Activated CD8-positive, alpha-beta memory T cell treated with anti-CD3 and anti-CD28 coated beads, Interleukin-2, amount 50 U/mL, for 1 hour (primary cell): ENCODE measurements around the gene FAM107A.
"Not testable (repeated sequence)": the region's sequence is repeated elsewhere in the genome, so short reads cannot be mapped to it uniquely, and the experiment has no call there.

Experiments used
- DNase-seq: peaks from one replicate; pipeline ENCODE4 v3.0.0-alpha.2; 2020; ENCODE audit errors: extremely low read depth

FAM107A gene

DNA sequence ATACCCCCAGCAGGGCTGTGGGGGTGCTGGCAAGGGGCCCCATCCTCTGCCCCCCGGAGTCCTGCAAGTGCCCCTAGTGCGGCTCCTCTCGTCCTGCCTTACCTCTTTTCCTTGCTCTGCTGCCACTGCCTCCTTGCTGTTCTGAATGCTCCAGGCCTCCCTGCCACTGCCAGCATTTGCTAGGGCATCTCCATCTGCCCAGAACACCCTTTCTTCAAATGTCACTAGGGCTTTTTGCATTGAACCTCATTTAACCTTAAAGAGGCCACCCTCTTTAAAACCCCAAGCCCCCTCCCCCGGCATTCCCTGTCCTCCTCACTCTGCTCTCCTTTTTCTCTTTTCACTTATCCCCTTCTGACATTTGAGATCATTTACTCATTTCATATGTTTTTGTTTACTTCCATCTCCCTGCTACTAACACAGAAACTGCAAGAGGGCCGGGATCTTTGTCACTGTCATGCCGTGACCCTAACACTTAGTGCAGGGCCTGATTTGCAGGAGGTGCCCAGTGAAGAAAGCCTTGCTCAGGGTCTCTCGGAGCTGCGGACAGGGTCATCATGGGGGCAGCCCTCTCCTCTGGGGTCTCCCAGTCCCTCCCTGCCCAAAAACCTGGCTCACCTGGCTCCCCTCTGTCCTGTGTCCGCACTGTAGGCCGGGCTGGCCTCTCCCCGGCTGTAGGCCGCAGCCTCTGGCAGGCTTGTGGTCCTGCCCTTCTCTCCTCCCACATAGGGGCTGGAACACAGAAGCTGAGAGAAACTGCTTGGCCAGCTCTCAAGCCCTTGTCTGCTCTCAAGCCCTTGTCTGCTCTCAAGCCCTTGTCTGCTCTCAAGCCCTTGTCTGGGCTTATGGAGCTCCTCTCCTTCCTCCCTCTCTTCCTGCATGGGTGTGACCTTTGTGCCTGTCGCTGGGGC lies 40.4 kb downstream of the FAM107A start, which contains the start of gene ACOX2:
TSS of gene ACOX2 (minus strand) at position 690 of the 911 bp plus-strand sequence. CDS start 2,084 bp downstream, outside the sequence.
- no peak for DNase-seq

DNA sequence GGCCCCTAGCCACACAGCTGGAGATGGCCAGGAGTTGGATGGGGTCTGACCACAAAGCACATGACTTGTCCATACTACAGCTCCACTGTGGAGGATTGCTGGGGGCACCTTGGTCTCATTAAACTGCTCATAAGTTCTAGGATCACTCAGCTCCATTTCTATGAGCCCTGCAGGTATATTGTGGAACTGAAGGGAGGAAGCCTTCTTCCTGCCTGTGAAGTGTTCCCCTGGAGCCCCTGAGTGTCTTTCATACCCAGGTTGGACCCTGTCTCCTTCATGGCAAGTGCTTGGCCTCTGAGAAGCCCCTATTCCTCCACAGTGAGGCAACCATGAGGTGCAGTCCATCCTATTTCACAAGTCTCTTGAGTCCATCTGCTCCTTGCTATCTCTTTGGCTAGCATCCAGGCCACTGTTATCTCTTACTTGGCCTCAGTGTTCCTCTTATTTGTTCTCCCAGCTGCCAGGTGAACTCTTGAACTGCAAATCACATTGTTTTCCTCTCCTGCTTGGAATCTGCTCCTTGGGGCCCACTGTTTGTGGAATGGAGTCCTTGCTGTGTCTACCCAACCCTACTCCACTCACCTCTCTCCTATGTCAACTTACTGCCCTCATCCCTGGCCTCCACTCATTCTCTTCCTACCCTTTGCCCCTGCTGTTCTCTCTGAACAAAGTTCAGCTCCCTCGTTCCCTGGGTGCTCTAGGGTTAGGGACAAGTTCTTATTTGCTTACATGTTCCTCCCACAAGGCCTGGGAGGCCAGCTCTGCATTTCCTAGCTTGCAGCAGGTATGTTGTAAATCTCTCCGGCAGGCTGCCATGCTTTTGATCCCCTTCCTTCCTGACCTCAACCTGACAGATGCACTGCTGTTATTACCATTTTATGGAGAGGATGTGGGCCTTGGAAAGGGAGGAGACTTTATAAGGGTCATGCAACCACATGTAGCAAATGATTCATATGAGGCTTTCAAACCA lies 41.4 kb downstream of the FAM107A start:
- no peak for DNase-seq

DNA sequence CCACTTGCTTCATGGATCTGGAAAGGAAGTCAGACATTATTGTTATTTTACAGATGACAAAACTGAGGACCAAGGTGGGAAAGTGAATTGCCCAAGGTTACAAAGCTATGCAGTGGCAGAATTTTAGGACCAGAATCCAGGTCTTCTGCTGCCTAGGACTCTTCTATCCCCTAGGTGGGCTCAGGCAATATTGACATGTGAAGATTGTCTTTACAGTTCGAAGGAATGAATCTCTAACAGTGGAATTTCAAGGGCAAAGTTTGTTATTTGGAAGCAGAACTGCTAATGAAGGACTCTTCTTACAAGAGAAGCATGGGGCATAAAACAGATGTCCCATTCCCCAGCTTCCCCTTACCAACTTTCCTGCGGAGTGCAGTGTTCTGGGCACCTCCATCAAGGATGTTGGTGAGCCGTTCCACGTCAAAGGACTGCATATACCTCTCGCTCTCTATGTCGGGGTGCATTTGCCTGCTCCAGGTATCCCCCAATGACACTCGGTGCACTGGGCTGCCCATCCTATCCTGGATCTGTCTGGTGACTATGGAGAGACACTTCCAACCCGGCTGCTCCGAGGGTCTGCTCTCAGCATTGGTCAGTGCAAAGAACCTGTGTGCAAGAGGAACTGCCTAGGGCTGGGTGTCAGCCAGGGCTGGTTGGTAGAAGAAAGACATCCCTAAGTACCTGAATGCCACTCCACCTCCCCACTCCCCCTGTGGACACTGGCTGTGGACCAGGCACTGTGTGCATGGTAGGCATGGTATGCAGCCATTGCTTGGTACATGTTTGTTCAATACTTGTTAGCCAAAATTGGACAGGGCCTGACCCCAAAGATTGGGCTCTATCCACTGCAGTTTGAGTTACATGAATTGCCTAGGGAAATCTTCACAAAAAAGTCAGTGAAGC lies 42.3 kb downstream of the FAM107A start:
- no peak for DNase-seq

DNA sequence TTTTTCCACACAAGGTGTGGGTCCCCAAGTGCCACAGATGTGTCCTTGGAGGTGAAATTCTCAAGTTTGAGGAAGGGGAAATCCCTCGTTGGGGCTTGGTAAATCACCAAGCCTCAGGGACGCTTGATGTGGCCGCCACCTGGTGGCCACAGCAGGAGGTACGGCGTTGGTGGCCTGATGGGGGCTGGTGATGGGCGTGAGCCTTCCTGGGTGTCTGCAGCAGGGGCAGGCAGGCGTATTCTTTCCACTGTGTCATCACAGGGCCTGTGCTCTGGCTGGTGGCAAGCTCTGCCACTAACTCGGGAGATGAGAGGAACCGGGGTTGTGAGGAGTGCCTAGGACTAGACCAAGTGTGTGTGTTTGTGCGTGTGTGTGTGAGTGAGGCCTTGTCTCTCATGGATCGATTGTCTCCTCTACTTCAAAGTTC lies 44.4 kb downstream of the FAM107A start:
- peak; percentile 36 for DNase-seq

DNA sequence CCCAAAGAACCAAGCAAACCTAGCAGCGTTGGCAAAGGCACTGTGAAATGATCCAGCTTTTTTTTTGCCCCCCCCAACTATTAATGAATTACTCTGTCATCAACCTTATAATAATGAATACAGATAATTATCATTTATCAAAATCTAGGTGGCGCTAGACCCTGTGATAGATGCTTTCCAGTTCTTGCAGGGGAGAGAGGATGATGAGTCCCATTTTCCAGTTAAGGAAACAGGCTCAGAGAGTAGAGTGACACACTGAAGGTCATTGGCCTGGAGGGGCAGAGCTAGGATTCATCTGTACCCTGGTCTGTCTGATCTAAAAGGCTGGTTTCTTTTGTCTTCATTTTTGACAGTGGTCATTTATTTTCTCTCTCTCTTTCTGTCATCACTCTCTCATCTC lies 45.2 kb downstream of the FAM107A start:
- no peak for DNase-seq

DNA sequence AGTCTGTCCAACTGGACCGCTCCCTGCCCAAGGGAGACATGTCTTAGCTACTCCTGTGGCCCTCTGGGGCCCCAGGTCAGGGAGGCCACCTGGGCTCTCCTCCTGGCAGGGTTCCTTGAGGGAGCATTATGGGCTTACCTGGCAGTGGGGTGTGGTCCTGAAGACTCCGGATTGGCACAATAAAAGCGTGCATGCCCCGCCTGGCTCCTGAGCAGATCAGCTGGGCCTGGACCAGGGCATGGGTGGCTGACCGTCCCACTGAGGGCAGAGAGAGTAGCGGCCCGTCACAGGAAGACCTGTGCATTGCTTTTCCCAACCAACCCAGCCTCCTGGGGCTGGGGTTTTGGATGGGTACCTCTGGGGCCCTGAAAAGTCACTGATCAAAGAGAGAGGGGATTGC lies 45.6 kb downstream of the FAM107A start:
- no peak for DNase-seq

DNA sequence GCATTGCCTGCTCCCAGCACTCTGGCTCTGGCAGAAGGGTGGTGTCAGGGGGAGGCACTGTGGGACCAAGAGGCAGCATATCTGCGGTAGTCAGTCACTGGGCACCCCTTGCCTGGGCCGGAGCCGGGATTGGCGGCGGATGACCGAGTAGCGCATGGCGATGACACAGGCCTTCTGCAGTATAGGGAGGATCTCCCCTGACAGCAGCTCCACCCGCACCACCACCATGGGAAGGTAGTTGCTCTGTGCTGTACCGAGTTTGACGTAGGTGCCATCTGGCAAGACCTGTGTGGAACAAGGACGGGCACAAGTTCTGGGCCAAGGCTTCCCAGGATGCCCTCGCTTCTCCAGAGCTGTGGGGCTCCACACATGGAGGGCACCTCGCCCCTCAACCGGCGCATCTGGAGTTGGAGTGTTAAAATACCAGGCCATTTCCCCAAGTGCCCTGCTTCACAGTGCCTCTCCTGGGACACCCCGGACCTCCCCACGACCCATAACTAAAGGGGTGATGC lies 46.8 kb downstream of the FAM107A start:
- no peak for DNase-seq

DNA sequence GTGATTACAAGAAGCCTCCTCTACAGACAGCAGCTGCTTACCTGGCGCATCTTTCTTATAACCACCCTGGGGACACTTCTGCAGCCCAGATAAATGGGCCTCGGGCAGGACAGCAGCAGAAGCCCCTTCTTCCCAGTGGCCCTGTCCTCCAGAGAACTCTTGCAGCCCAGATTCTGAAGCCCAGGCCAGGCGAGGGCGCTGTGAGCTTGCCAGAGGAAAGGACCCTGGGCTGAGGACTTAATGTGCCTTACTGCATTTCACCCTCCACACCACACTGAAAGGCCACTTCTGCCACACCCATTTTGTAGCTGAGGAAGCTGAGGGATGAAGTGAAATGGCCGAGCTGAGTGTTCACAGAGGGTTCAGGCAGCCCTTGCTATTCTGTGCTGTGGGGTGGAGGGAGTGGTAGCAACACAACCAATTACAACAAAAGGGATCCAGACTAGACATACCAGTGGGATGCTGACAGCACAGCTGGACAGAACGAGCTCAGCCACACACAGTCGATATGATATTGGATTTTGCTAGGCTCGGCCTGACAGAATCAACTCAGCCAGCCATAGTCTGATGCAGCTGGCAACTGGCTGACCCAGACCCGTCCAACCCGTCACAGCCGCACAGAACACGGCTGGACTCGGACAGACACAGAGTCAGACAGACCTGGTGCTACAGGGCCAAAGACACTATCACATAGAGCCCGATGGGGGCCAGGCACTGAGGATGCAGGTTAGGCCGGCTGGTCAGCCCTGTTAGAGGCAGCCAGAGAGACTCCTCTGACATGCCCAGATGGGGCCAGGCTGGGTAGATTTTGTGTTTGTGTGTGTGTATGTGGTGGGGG lies 47.5 kb downstream of the FAM107A start:
- no peak for DNase-seq

DNA sequence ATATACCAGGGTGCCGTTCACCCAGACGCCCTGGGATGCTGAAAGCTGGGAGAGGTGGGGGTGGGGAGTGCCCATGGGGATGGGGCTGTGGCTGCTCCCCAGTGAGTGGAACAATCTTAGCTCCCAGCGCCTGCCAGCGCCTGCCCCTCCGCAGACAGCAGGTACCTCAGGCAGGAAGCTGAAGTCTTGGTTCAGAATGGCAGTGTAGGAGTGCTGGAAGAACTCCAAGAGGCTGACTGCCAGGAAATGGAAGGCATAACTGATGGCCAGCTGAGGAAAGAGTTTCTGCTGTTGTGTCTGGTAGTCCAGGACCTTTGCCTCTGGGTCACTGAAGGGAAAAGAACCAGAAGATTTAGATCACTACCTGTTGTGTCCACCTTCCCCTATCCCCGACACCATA lies 48.6 kb downstream of the FAM107A start:
- no peak for DNase-seq

DNA sequence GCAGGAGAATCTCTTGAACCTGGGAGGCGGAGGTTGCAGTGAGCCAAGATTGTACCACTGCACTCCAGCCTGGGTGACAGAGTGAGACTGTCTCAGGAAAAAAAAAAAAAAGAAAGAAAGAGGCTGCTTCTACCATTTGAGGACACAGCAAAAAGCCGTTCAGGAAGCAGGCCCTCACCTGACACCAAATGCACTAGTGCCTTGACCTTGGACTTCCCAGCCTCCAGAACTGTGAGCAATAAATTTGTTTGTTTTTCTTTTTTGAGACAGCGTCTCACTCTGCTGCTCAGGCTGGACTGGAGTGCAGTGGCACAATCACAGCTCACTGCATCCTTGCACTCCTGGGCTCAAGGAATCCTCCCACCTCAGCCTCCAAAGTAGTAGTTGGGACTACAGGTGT lies 49.8 kb downstream of the FAM107A start:
- not testable (repeated sequence) for DNase-seq

DNA sequence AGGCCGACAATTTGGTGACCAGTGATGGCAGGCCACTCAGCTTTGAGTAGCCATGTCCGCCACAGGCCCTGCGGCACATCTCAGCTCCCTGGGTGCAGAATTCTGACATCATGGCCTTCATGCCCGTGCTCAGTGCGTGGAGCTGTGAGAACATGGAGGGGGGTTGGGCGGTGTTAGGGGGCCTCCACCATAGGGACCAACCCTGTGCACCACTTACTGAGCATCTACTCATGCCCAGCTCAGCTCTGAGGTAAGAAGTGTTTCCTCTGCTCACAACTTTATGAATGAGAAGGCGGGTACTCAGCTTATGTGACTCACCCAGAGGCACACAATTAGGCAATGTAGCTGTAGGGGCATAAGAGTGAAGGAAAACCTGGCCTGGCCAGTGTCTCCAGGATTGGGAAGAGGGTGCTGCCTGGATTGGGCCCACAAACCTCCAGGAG lies 50.7 kb downstream of the FAM107A start:
- no peak for DNase-seq

DNA sequence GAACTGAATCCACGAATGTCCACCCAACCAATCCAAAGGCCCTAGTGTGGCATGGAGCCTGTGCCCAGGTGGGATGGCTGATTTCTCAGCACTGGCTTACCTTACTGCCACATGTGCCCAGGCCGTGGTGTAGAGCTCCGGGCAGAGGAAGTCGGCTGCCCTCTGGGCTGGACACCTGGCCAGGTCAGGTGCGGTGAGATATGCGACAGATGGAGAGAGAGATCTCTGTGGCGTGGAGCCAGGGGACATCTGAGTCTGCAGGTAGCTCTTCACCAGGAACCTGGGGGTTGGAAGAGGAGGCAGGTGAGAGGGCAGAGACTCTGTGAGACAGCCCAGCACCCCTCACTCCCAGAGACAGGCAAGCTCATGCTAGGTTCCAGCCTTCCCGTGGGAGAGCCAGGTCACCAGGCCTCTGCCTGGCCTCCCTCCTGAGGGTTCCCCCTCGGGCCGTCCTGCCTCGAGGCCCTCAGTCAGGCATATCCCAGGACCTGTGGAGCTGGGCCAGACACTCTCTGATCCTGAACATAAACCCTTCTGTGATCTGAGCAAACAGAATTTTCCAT lies 52.8 kb downstream of the FAM107A start:
- no peak for DNase-seq

DNA sequence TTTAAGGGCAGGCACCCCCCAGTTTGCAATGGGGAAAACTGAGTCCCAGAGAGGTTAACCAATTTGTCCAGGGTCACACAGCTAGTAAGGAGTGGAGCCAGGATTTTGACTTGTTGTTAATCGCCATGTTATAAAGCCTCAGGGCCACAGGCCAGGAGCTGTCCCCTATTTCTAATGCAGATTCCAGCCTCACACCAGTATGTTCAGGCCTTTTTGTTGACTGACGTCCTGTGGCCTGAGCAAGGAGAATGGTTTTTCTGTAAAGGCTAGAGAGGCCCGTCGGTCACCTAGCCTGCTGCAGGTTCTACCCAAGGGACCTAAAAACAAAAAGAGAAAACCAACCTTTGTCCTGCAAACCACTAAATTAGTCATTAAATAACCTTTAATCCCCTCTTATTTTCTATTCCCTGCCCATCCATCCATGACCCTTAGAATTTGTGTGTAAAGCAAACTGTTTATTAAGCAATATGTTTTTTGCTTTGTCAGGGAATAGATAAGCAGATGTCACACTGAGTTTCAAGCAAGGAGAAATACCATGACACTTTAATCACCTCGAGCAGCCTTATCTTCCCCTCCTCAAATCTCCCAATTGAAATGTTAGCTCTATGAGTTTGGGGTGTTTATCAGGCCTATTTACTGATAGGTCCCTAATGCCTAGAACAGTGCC lies 54.3 kb downstream of the FAM107A start:
- no peak for DNase-seq

DNA sequence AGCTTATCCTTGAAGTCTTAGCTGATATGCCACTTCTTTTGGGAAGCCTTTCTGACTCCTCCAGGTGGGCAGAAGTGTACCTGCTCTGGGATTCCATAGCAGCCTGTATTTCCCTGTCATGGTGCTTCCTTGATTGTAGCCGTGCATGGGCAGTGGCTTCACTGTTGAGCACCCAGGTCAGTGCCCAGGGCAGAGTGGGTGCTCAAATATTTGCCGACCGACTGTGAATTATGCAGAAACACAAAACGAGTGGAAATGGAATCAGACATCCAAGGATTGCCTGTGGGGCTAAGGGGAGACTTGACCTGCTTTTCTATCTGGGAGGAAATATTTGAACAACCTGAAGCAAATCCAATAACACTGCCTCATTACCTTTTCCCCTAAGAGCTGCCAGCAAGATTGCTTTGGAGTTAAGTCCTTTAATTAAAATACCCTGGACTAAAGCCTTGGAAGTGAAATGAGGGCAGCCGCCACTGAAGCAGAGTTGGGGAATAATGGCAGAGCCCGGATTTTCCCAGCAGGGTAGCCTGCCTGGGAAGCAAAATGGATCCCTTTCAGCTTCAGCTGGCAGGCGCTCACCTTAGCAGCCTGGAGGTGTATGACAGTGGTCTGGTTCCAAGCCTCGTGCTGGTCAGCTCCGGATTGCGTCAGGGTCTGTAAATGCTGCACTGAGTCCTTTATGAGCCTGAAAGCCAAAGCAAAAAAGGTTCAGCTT lies 55.1 kb downstream of the FAM107A start:
- DNase-seq = no peak

DNA sequence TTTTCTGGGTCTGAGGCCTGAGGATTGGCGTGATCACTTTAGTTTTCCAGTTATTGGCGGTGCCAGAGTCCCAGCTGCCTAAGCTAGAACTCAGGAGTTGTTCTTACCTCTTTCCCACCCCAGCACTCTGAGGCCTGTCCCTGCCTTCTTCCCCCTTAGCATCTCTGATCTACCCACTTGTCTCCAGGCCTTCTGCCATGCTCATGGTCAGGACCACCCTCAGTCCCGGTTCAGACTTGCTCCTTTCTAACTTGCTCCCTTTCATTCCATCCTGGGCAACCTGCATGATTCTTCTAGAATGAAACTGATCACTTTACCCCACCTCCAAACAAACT lies 55.9 kb downstream of the FAM107A start:
- DNase-seq = no peak

DNA sequence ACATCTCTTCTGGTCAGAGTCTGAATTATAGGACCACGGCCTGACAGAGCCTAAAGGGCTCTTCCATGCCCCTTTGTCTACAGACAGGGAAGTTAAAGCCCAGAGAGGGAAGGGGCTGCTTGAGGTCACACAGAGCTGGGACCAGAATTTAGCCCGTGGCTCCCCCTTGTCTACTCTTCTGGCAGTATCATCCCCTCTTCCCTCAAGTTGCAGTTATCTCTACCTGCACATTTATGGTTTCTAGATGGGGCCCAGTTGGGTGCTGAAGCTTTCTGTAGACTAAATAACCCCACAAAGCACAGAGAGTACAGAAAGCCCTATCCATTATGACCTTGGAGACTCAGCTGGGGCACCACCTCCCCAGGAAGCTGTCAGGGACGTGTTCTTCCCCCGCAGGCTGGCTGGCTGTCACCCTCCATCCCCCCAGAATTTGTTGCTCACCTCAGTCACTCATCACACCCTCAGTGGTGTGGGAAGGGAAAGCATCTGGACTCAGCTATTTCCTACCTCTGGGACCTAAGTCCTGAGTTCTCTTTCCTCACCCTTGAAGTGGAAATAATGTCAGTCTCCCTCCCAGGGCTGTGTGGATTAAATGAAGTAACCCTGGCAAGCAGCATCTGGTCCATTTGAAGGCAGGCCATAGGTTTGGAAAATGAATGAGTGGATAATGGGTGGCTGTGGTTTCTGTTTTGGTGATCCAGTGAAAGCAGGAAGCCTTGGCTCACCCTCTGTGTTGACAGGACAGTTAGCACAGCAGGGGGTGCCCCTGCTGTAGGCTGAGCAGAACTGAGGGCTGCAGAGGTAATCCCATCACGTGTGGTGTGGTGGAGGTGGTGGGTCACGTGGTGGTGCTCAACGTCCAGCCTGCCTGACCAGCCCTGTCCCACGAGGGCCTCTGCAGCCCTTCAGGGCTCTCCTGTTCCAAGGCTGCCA lies 56.5 kb downstream of the FAM107A start:
- DNase-seq = no peak

DNA sequence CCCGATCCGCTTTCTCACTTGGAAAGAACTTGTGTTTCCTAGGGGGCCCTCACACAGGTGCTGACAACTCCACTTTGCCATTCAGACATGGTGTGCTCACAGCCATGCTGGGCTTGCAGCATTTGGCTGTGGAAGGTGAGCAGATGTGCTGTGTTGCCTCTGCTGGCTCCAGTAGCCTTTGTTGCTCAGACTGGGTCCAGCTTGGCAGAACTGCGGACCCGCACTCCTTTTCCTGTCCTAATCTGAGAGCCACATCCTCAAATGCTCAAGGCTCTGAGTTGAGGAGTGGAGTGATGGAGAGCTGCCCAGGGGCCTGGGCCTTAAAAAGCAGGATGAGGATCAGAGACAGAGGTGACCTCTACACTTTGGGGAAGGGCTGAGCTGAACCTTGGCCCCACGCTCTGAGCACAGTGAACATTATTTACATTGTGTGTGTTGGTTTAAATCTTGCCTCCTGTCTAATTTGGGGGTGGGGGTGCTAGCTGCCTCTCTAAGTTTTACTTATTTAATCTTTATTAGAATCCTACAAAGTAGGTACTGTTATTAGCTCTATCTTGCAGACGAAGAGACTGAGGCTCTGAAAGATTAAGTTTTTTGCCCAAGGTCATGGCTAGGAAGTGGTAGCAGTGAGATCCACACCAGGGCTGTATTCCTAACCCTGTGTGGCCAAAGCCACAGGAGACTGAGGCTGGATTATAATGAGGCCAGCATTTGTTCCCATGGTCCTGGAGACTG lies 57.4 kb downstream of the FAM107A start:
- DNase-seq = no peak
